ENCODE results near the gene GNGT1.

GRCh38 chr7:93862651-93863050 is 43.7 kb upstream of the GNGT1 start:
- no peak for TF ChIP-seq CTCF (IDR thresholded peaks at IDR 0.05; ENCODE audit: insufficient read depth, low read length)
- no peak for TF ChIP-seq REST (IDR thresholded peaks at IDR 0.05; ENCODE audit: insufficient replicate concordance, low read depth)
- no peak for TF ChIP-seq GABPA (IDR thresholded peaks at IDR 0.05; ENCODE audit: low read depth)
- TF ChIP-seq POLR2AphosphoS5 (IDR thresholded peaks at IDR 0.05; ENCODE audit: low read depth) = no peak
